Skin of body (tissue), 2 donors: ENCODE data around the gene CISD2. TPM values are rescaled to one million over a fixed set of nuclear protein-coding genes. Genes with fewer than 3 reads are reported as not detected.
"Not testable (repeated sequence)": the region's sequence is repeated elsewhere in the genome, so short reads cannot be mapped to it uniquely, and the experiment has no call there.

Source experiments
- DNase-seq: peaks from one replicate; lab custom pipeline; 2025; lab: John Stamatoyannopoulos, UW
- total RNA-seq: library from RNA; depleted of rRNA; stranded (reverse); fragments of >200 nt; gene quantifications from one replicate; pipeline ENCODE4 v1.2.3, GENCODE V29; 2014

CISD2 gene
- total RNA-seq, 1 donor from 2014 or later, result 24.0 TPM

DNA sequence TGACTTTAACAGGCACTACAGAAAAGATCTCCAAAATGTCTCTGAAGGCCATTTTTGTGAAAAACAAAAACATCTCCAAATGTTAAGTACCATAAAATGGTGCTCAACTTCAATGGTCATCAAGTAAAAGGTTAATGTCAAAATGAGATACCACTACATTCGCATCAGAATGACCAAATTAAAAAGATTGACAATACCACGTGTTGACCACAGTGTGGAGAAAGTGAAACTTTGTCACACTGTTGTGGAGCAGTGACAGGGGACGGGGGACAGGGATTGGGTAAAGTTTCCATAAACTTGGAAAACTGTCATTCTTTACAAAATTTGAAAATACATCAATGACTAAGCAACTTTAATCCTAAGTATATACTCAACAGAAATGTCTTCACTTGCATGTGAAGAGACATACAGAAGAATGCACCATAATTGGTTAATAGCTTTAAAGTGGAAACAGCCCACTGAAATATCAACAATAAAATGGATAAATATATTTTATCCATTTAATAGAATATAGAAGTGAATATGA is 19.1 kb upstream of the CISD2 start:
- DNase-seq, result no peak

GRCh38 chr4:102850370-102850769 is 18.4 kb upstream of the CISD2 start:
- no peak for DNase-seq

DNA sequence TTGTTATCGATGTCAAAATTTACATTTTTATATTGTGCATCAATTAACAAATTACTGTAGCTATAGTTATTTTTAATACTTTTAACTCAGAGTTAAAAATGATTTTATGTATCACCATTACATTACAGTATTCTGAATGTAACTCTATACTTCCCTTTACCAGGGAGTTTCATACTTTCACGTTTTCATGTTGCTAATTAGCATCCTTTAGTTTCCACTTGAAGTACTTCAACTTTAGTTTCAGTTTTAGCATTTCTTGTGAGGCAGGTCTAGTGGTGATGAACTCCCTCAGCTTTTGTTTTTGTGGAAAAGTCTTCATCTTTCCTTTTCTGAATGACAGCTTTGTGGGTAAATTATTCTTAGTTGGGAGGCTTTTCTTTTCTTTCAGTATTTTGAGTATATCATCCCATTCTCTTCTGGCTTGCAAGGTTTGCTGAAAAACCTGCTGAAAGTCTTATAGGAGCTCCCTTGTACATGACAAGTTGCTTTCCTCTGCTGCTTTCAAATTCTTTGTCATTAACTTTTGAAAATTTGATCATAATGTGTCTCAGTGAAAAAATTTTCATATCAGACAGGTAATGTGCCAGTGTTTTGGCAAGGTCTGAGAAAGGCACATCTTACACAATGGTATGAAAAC is 9.8 kb upstream of the CISD2 start:
- DNase-seq, result no peak

DNA sequence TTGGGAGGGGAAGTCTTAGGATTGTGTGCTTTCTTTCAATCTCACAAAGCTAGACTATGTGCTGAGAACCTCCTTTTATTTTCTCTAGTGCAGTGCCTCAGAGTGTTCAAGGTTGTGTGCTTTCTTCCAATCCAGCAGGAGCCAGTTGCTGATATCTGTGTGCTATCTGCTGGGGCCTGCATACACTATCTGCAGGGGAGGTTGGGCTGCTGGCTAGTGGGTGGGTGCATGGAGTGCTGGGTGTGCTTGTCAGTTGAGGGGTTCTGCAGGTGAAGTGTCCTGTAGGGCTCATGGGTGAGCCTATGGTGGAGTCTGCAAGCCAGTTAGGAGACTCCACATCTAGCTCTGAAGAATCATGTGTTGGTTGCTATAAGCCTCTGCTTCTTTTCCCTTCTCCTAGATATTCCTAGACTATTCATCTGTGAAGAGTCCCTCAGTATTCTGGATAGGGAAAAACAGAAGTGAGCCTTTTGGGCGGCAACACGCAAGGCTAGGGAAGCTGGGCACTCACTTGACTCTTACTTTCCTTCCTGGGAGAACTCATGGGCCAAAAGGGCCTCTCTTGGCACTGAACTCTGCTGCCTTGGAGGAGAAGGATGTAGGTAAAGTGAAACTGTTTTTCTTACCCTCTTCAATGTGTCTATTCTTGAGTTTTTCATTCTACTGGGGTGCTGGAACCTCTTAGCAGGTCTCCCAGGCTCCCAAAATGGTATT is 8.0 kb upstream of the CISD2 start:
- no peak for DNase-seq

DNA sequence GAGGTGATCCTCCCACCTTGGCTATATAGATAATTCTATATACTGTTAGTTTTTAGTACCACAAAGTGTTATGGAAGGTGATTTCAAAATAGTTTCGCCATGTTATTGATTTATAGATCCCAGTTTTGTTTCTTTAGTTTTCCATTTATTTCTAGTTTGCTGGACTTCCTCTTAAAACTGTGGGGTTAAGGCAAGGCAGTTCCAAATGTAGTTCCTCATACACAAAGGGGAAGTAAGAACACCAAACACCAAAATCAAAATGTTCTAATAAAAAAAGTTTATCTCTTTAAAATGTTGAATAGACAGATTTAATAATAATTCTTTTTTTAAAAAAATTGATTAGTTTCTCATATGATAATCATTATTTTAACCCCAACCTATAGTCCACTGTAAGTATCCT is 6.8 kb upstream of the CISD2 start:
- DNase-seq, result no peak

DNA sequence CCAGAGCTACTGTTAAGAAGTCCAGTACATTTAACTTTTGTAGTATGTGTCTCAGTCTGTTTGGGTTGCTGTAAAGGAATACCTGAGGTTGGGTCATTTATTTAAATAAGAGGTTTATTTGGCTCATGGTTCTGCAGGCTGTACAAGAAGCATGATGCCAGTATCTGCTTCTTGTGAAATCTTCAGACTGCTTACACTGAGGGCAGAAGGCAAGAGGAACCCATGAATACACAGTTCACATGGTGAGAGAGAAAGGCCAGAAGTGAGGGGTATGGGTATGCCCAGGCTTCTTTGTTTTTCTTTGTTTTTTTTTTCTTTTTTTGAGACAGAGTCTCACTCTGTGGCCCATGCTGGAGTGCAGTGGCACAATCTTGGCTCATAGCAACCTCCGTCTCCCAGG is 6.0 kb upstream of the CISD2 start:
- no peak for DNase-seq

- DNase-seq, result not testable (repeated sequence)
These were observed 3.5 kb upstream of the CISD2 start for GRCh38 chr4:102865327-102865726.

DNA sequence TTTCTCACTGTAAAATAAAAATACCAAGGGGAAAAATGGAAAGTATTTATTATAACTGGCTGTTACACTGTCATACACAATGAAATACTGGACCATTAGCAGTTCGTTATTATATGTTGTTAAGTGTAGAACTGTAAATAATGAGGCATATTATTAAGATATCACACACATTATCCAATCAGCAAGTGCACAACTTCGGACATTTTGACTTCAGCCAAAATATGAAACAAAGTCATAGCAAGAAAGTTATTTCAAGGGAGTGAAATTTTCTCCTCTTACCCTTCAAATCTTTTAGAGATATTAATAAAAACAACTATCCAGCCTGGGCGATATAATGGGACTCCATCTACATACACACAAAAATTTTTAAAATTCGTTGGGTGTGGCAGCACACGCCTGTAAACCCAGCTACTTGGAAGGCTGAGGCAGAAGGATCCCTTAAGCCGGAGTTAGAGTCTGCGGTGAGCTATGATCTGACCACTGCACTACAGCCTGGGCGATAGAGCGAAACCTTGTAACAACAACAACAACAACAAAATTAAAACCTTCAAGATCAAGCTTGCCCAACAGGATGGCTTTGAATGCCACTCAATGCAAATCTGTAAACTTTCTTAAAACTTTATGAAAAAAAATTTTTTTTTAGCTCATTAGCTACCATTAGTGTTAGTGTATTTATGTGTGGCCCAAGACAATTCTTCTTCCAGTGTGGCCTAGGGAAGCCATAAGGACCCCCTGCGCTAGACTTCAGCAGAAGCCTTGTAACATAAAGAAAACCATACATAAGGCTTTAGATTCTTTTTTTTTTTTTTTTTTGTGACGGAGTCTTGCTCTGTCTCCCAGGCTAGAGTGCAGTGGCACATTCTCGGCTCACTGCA is 1.3 kb upstream of the CISD2 start:
- no peak for DNase-seq

GRCh38 chr4:102868153-102868780 is 525 bp upstream of the CISD2 start:
- no peak for DNase-seq

DNA sequence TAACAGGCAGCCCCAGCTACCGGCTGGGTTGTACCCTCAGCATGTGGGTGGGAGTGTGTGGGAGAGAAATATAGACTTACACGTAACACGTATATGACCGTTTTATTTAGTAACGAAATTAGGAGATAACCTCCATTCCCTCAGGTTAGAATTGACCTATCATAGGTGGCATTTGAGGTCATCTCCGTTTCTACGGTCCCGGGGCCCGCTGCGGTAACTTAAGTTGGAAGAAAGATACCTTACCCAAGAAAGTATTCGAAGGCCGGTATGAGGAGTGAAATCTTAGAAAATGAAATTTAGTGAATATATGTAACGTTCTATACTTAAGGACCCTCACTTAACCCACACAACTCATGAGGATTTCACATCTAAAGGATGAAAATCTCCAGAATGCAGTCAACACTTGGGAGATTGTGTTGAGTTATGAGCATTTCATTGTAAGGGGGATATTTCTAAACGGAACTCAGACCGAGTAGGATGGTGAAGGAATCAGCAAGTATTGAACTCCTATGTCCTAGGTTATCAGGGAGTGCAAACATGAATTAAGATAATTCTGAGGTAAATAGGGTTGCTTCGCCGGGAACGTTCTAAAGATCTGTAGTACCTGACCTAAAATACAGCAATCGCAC is 891 bp downstream of the CISD2 start:
- peak; percentile 13 for DNase-seq

GRCh38 chr4:102871772-102872171 is 3.0 kb downstream of the CISD2 start:
- no peak for DNase-seq

DNA sequence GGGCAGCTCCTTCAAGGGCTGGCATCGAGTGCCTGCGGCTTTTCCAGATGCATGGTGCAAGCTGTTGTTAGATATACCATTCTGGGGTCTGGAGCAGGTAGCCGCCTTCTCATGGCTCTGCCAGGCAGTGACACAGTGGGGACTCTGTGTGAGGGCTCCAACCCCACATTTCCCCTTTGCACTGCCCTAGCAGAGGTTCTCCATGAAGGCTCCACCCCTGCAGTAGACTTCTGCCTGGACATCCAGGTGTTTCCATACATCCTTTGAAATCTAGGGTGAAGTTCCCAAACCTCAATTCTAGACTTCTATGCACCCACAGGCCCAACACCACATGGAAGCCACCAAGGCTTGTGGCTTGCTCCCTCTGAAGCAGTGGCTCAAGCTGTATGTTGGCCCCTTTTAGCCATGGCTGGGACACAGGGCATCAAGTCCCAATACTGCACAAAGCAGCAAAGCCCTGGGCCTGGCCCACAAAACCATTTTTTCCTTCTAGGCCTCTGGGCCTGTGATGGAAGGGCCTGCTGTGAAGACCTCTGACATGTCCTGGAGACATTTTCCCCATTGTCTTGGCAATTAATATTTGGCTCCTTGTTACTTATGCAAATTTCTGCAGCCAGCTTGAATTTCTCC is 8.8 kb downstream of the CISD2 start:
- DNase-seq, result not testable (repeated sequence)

DNA sequence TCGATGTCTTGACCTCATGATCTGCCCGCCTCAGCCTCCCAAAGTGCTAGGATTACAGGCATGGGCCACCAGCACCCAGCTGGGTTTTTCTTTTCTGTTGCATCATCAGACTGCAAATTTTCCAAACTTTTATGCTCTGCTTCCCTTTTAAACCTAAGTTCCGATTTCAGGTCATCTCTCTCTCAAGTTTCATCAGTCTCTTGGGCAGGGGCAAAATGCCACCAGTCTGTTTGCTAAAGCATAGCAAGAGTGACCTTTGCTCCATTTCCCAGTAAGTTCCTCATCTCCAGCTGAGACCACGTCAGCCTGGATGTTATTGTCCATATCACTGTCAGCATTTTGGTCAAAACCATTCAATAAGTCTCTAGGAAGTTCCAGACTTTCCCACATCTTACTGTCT is 9.6 kb downstream of the CISD2 start:
- not testable (repeated sequence) for DNase-seq

GRCh38 chr4:102878901-102879300 is 10.1 kb downstream of the CISD2 start:
- DNase-seq, result no peak

DNA sequence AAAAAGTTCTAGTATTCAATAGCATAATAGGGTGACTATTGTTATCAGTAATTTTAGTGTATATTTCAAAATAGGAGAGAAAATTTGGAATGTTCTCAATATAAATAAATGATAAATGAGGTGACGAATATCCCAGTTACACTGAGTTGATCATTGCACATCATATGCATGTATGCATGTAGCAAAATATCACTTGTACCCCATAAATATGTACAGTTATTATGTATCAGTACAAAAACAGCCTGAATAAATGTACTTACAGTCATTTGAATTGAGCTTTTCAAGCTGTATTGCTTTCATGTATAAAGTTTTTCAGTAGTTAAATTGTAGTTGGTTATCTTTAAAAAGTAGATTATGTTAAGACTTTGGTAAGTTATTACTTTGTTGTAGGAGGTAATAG is 12.6 kb downstream of the CISD2 start:
- no peak for DNase-seq

DNA sequence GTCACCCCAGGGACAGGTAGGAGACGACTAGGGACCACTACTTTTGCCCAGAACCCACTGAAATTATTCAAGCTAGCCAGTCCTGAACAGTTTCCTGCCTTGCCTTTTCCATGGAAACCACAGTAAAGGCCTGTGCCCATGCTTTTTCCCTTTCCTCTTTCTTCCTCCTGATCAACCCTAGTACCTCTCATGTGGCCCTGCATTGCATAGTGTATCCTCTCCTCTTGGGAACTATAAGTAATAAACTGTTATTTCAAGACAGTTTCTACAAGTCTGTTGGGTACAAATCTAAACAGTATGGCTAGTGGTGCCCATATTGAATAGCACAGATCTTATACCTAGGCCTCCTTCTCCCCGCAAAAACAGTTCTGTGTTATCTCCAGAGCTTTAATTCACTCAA is 14.5 kb downstream of the CISD2 start:
- DNase-seq, result no peak

DNA sequence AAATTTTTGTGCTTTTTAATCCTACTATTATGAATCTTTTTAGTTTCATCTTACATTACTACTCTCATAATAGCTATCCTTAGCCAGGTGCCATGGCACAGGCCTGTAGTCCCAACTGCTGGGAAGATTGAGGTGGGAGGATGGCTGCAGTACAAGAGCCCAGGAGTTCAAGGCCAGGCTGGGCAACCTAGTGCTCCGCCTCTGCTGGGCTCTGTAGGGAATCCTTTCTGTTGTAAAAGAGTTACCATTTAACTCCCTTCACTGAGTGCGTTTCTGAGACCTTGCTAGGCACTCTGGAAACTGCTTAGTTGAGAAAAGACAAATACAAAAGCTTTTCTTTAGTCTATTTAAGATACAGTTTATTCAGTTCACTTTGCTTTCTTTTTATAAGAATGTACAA is 19.8 kb downstream of the CISD2 start:
- DNase-seq, result not testable (repeated sequence)

- DNase-seq, result not testable (repeated sequence)
These were observed 21.1 kb downstream of the CISD2 start for GRCh38 chr4:102889866-102890265.

DNA sequence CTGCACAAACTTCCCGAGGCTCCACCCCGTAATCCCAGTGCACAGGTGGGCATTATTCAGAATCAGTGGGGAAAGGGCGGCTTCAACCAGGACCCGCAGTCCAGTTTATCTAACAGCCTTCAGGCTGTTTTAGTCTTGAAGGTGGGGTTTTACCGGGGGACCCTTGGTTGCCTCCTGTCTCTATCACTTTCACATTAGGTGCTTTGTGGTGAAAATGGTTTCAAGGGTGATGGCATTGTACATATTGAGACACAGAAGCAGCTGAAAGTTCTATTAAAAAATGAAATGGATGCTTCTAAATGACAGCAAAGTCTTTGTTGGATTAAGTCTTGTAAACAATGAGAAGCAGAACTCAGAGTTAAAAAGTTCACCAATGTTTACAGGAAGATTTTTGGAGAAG is 27.8 kb downstream of the CISD2 start:
- DNase-seq, result not testable (repeated sequence)

DNA sequence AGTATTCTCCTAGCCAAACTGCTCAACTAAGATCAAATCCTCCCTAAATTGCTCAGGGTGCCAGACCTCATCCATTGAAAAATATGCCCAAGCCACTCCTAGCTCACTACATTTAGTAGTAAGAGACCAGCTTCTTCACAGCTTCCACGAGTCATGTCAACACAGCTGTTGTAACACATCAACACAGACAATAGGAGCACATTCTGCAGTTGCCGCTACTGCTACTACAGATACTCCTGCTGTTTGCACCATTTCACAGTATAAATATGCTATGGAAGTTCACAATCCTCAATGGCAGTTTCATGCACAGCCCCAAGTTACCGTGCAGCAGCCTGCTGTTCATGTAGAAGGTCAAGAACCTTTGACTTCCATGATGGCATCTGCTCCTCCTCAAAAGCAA is 28.8 kb downstream of the CISD2 start:
- not testable (repeated sequence) for DNase-seq

GRCh38 chr4:102901804-102902203 is 33.0 kb downstream of the CISD2 start:
- DNase-seq, result no peak
